CD8-positive, alpha-beta memory T cell (primary cell): ENCODE data around the gene PGBD2. TPM values are rescaled to one million over a fixed set of nuclear protein-coding genes. Genes with fewer than 3 reads are reported as not detected.

ENCODE experiments used
- CTCF ChIA-PET: fragments of 350-600 bp; sonication (Branson Sonifier 250); formaldehyde crosslinking; loops from one replicate; lab custom pipeline; 2021; ENCODE audit warnings: antibody characterized with exemption; lab: Charles Lee
- POLR2A ChIA-PET: fragments of 350-600 bp; sonication (Branson Sonifier 250); formaldehyde crosslinking; loops from one replicate; lab custom pipeline; 2021; ENCODE audit warnings: antibody characterized with exemption; lab: Charles Lee
- DNase-seq, 5 donors: peaks; one replicate each; pipeline versions ENCODE4 v3.0.0 to v3.0.0-alpha.2; 2020 to 2022; ENCODE audit warnings: mixed read lengths in 1 of 5
- H3K27ac ChIP-seq: one replicate; pipeline ENCODE4 v1.7.0; 2013; ENCODE audit warnings: low read depth, mild to moderate bottlenecking, low read length, moderate library complexity
- H3K27me3 ChIP-seq: 2 replicates; pipeline ENCODE4 v1.7.0; 2013; ENCODE audit warnings: low read length, mild to moderate bottlenecking; ENCODE audit not compliant: insufficient read depth, poor library complexity, severe bottlenecking
- H3K36me3 ChIP-seq: 2 replicates; pipeline ENCODE4 v1.7.0; 2013; ENCODE audit warnings: mild to moderate bottlenecking, low read length, moderate library complexity; ENCODE audit not compliant: insufficient read depth
- H3K4me1 ChIP-seq: 2 replicates; pipeline ENCODE4 v1.7.0; 2013; ENCODE audit warnings: mild to moderate bottlenecking, low read length, moderate library complexity; ENCODE audit not compliant: insufficient read depth
- H3K4me3 ChIP-seq: 2 replicates; pipeline ENCODE4 v1.7.0; 2013; ENCODE audit warnings: mild to moderate bottlenecking, low read length
- H3K9me3 ChIP-seq: 2 replicates; pipeline ENCODE4 v1.7.0; 2013; ENCODE audit warnings: mild to moderate bottlenecking, low read length
- H3K27ac Mint-ChIP-seq, 8 donors: one replicate each; pipeline ENCODE4 v1.8.0; 2020 to 2021; ENCODE audit warnings: mixed read lengths in 8 of 8, mild to moderate bottlenecking in 6 of 8, inconsistent platforms in 3 of 8, moderate library complexity in 3 of 8
- H3K27me3 Mint-ChIP-seq, 2 donors: one replicate each; pipeline ENCODE4 v1.8.0; 2020 to 2021; ENCODE audit warnings: mixed read lengths in 2 of 2, mild to moderate bottlenecking in 1 of 2, moderate library complexity in 1 of 2
- H3K36me3 Mint-ChIP-seq, 3 donors: one replicate each; pipeline ENCODE4 v1.8.0; 2020 to 2021; ENCODE audit warnings: mixed read lengths in 3 of 3, inconsistent platforms in 1 of 3, mild to moderate bottlenecking in 1 of 3
- H3K4me1 Mint-ChIP-seq, 3 donors: one replicate each; pipeline ENCODE4 v1.8.0; 2020 to 2021; ENCODE audit warnings: mixed read lengths in 3 of 3, inconsistent platforms in 1 of 3, mild to moderate bottlenecking in 1 of 3
- H3K4me3 Mint-ChIP-seq, 7 donors: one replicate each; pipeline ENCODE4 v1.8.0; 2020 to 2021; ENCODE audit warnings: mixed read lengths in 7 of 7, mild to moderate bottlenecking in 6 of 7, moderate library complexity in 4 of 7, inconsistent platforms in 2 of 7
- H3K9me3 Mint-ChIP-seq, 5 donors: one replicate each; pipeline ENCODE4 v1.8.0; 2020 to 2022; ENCODE audit warnings: mixed read lengths in 5 of 5, mild to moderate bottlenecking in 3 of 5, moderate library complexity in 2 of 5, inconsistent platforms in 1 of 5
- polyA plus RNA-seq: library from polyadenylated mRNA; unstranded; fragments of 300-500 nt; fragmentation: Illumina TruSeq; gene quantifications from one replicate; pipeline ENCODE4 v1.2.3, GENCODE V29; 2021
- total RNA-seq, 2 experiments: library from RNA; stranded (reverse); gene quantifications; one replicate each; pipeline ENCODE4 v1.2.3, GENCODE V29; 2021

PGBD2 gene
- total and polyA plus RNA-seq, 3 experiments from 2014 or later = 7.0 to 13.7 (median 8.1) TPM

- no peaks in the 10 kb centered on the region for H3K9me3 ChIP-seq
- Mint-ChIP-seq H3K27me3 (no peaks in the 10 kb centered on the region), H3K9me3 (no peaks in the 10 kb centered on the region), H3K36me3 (peaks cover 0 to 6% (median 0%) of the 10 kb centered on the region in 3 donors), H3K4me1 (peaks cover 43 to 63% (median 55%) of the 10 kb centered on the region in 3 donors), H3K27ac (peak overlapping the region in 4 of 8 donors; percentile 24 to 93 (median 76)), H3K4me3 (peak overlapping the region in 5 of 7 donors; percentile 17 to 96 (median 30))
- POLR2A ChIA-PET = interaction anchor here (1.7 to 3.4 kb wide), 3 partner anchors 11 to 44 kb away, joined by 4 to 17 read pairs (median 14); partner anchors contain the start of genes PGBD2 and ZNF672
- no peak overlapping the region for H3K27ac ChIP-seq
- H3K36me3 ChIP-seq = no peaks in the 10 kb centered on the region
- H3K27me3 ChIP-seq = no peaks in the 10 kb centered on the region
- CTCF ChIA-PET = interaction anchor here (1.3 to 2.7 kb wide), 4 partner anchors 12 to 37 kb away, joined by 3 to 14 read pairs (median 4); partner anchors contain the start of gene SH3BP5L
- no peak for DNase-seq
- H3K4me1 ChIP-seq = peaks cover 43% of the 10 kb centered on the region
- no peak overlapping the region for H3K4me3 ChIP-seq
These were observed 44.4 kb upstream of the PGBD2 start for GRCh38 chr1:248861616-248862015.

DNA sequence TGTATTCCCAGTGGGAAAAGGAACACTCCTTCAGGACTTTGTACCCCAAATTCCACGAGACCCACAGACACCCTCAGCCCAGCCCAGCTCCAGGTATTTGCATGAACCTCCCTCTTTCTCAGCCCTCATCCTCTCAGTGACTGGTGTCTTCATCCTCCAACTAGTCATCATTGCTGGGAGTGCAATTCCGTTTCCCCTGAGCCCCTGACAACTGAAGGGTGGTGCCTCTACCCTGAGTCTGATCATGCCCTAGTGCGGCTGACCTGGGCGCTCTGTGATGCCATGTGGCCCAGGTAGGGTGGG is 43.4 kb upstream of the PGBD2 start:
- Histone ChIP-seq H3K4me1 (peaks cover 32% of the 10 kb centered on the region), H3K27me3 (no peaks in the 10 kb centered on the region), H3K9me3 (no peaks in the 10 kb centered on the region), H3K4me3 (peak overlapping the region; percentile 75), H3K36me3 (no peaks in the 10 kb centered on the region), H3K27ac (peak overlapping the region; percentile 51)
- H3K4me3 Mint-ChIP-seq = peak overlapping the region; percentile 91 to 96 (median 92)
- no peaks in the 10 kb centered on the region for H3K27me3 Mint-ChIP-seq
- POLR2A ChIA-PET = interaction anchor here (1.7 to 3.4 kb wide), 3 partner anchors 10 to 43 kb away, joined by 4 to 17 read pairs (median 14); partner anchors contain the start of genes PGBD2 and ZNF672
- no peaks in the 10 kb centered on the region for H3K9me3 Mint-ChIP-seq
- H3K36me3 Mint-ChIP-seq = peaks cover 0 to 6% (median 0%) of the 10 kb centered on the region in 3 donors
- H3K4me1 Mint-ChIP-seq = peaks cover 39 to 60% (median 53%) of the 10 kb centered on the region in 3 donors
- CTCF ChIA-PET = interaction anchor here (0.8 to 2.7 kb wide), 6 partner anchors 11 to 38 kb away, joined by 3 to 14 read pairs (median 4); partner anchors contain the start of gene SH3BP5L
- DNase-seq = no peak
- H3K27ac Mint-ChIP-seq = peak overlapping the region; percentile 87 to 95 (median 90)

GRCh38 chr1:248862998-248863881 is 42.8 kb upstream of the PGBD2 start:
- H3K27ac ChIP-seq = peak overlapping the region; percentile 51
- ChIA-PET CTCF (interaction anchor here (0.8 to 2.7 kb wide), 6 partner anchors 10 to 39 kb away, joined by 3 to 14 read pairs (median 4); partner anchors contain the start of gene SH3BP5L), POLR2A (interaction anchor here (1.7 to 3.4 kb wide), 3 partner anchors 10 to 43 kb away, joined by 4 to 17 read pairs (median 14); partner anchors contain the start of genes PGBD2 and ZNF672)
- H3K27me3 Mint-ChIP-seq = no peaks in the 10 kb centered on the region
- peaks cover 34 to 54% (median 47%) of the 10 kb centered on the region in 3 donors for H3K4me1 Mint-ChIP-seq
- peaks cover 27% of the 10 kb centered on the region for H3K4me1 ChIP-seq
- peak overlapping the region; percentile 75 for H3K4me3 ChIP-seq
- no peaks in the 10 kb centered on the region for H3K36me3 ChIP-seq
- DNase-seq = peak; percentile 77 to 87 (median 79)
- H3K9me3 Mint-ChIP-seq = no peaks in the 10 kb centered on the region
- no peaks in the 10 kb centered on the region for H3K27me3 ChIP-seq
- H3K27ac Mint-ChIP-seq = peak overlapping the region; percentile 87 to 95 (median 94)
- H3K4me3 Mint-ChIP-seq = peak overlapping the region; percentile 91 to 96 (median 92)
- H3K9me3 ChIP-seq = no peaks in the 10 kb centered on the region
- peaks cover 0 to 6% (median 0%) of the 10 kb centered on the region in 3 donors for H3K36me3 Mint-ChIP-seq

- H3K4me1 Mint-ChIP-seq = peaks cover 19 to 39% (median 38%) of the 10 kb centered on the region in 3 donors
- peak overlapping the region; percentile 61 for H3K27ac ChIP-seq
- peaks cover 0 to 14% of the 10 kb centered on the region in 2 donors for H3K27me3 Mint-ChIP-seq
- H3K4me3 Mint-ChIP-seq = peak overlapping the region in 5 of 7 donors; percentile 62 to 82 (median 71)
- H3K4me3 ChIP-seq = no peak overlapping the region
- peaks cover 0 to 14% (median 5%) of the 10 kb centered on the region in 3 donors for H3K36me3 Mint-ChIP-seq
- H3K27ac Mint-ChIP-seq = peak overlapping the region in 7 of 8 donors; percentile 15 to 76 (median 36)
- H3K36me3 ChIP-seq = no peaks in the 10 kb centered on the region
- CTCF ChIA-PET = no interaction called here
- H3K4me1 ChIP-seq = no peaks in the 10 kb centered on the region
- POLR2A ChIA-PET = interaction anchor here (2.3 kb wide), 1 partner anchor 9 kb away, joined by 17 read pairs; no protein-coding TSS in a partner anchor
- H3K9me3 ChIP-seq = no peaks in the 10 kb centered on the region
- DNase-seq = no peak
- no peaks in the 10 kb centered on the region for H3K27me3 ChIP-seq
- peaks cover 0 to 10% (median 2%) of the 10 kb centered on the region in 5 donors for H3K9me3 Mint-ChIP-seq
These were observed 34.1 kb upstream of the PGBD2 start for GRCh38 chr1:248871837-248872401.

GRCh38 chr1:248872752-248873408 is 33.2 kb upstream of the PGBD2 start:
- POLR2A ChIA-PET = interaction anchor here (1.1 to 2.3 kb wide), 4 partner anchors 10 to 47 kb away, joined by 7 to 17 read pairs (median 14); partner anchors contain the start of genes SH3BP5L, ZNF672 and ZNF692
- Mint-ChIP-seq H3K4me1 (peaks cover 28 to 49% (median 41%) of the 10 kb centered on the region in 3 donors), H3K27ac (peak overlapping the region; percentile 92 to 100 (median 99)), H3K36me3 (peaks cover 0 to 14% (median 5%) of the 10 kb centered on the region in 3 donors), H3K27me3 (peaks cover 0 to 14% of the 10 kb centered on the region in 2 donors), H3K9me3 (peaks cover 0 to 10% (median 2%) of the 10 kb centered on the region in 5 donors), H3K4me3 (peak overlapping the region; percentile 93 to 99 (median 97))
- H3K4me1 ChIP-seq = no peaks in the 10 kb centered on the region
- DNase-seq = peak; percentile 16 to 64 (median 38)
- H3K27ac ChIP-seq = peak overlapping the region; percentile 87
- no peaks in the 10 kb centered on the region for H3K9me3 ChIP-seq
- H3K4me3 ChIP-seq = peak overlapping the region; percentile 88
- CTCF ChIA-PET = interaction anchor here (1.2 to 2.6 kb wide), 6 partner anchors 9 to 47 kb away, joined by 3 to 14 read pairs (median 6); partner anchors contain the start of genes SH3BP5L and ZNF692
- H3K27me3 ChIP-seq = no peaks in the 10 kb centered on the region
- H3K36me3 ChIP-seq = no peaks in the 10 kb centered on the region

GRCh38 chr1:248873409-248873992 is 32.5 kb upstream of the PGBD2 start:
- Histone ChIP-seq H3K27ac (peak overlapping the region; percentile 87), H3K4me3 (peak overlapping the region; percentile 88), H3K27me3 (no peaks in the 10 kb centered on the region), H3K36me3 (no peaks in the 10 kb centered on the region), H3K4me1 (no peaks in the 10 kb centered on the region), H3K9me3 (no peaks in the 10 kb centered on the region)
- Mint-ChIP-seq H3K27me3 (peaks cover 0 to 14% of the 10 kb centered on the region in 2 donors), H3K36me3 (peaks cover 0 to 14% (median 5%) of the 10 kb centered on the region in 3 donors), H3K4me3 (peak overlapping the region; percentile 93 to 99 (median 97)), H3K4me1 (peaks cover 28 to 49% (median 41%) of the 10 kb centered on the region in 3 donors), H3K27ac (peak overlapping the region; percentile 92 to 100 (median 99)), H3K9me3 (peaks cover 0 to 10% (median 2%) of the 10 kb centered on the region in 5 donors)
- ChIA-PET CTCF (interaction anchor here (1.0 to 2.6 kb wide), 8 partner anchors 9 to 48 kb away, joined by 3 to 14 read pairs (median 4); partner anchors contain the start of genes SH3BP5L and ZNF692), POLR2A (interaction anchor here (1.1 to 2.3 kb wide), 4 partner anchors 11 to 48 kb away, joined by 7 to 17 read pairs (median 14); partner anchors contain the start of genes SH3BP5L, ZNF672 and ZNF692)
- DNase-seq = peak; percentile 81 to 96 (median 91)
